NCI-H1092 treated with DMSO at 0.1 percent for 48 hours (cell line): ENCODE results near the gene NFATC3.
"Not testable (repeated sequence)": the region's sequence is repeated elsewhere in the genome, so short reads cannot be mapped to it uniquely, and the experiment has no call there.

ENCODE experiments used
- DNase-seq: peaks from one replicate; lab custom pipeline; 2025; lab: John Stamatoyannopoulos, UW

The NFATC3 gene

DNA sequence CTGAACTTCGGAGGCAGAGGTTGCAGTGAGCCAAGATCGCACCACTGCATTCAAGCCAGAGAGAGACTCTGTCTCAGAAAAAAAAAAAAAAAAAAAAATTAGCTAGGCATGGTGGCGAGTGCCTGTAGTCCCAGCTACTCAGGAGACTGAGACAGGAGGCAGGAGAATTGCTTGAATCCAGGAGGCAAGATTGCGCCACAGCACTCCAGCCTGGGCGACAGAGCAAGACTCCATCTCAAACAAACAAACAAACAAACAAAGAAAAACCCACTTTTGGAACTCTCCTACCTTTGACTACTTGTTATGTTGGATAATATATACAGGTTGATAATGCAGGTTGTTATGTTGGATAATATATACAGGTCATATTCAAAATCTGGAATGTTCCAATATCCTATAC lies 35.3 kb downstream of the NFATC3 start:
- not testable (repeated sequence) for DNase-seq

DNA sequence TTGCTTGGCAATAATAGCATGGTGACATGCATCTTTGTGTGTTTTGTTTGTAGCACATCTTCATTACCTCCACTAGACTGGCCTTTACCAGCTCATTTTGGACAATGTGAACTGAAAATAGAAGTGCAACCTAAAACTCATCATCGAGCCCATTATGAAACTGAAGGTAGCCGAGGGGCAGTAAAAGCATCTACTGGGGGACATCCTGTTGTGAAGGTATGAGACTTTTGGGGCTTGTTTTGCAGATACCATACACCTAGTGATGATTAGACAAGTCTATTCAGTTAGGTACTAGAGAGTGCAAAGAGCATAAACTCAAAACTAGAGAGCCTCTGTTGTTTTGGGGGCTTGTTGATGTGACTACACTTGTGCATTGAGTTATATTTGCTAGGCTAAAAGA lies 41.2 kb downstream of the NFATC3 start:
- DNase-seq, result no peak

DNA sequence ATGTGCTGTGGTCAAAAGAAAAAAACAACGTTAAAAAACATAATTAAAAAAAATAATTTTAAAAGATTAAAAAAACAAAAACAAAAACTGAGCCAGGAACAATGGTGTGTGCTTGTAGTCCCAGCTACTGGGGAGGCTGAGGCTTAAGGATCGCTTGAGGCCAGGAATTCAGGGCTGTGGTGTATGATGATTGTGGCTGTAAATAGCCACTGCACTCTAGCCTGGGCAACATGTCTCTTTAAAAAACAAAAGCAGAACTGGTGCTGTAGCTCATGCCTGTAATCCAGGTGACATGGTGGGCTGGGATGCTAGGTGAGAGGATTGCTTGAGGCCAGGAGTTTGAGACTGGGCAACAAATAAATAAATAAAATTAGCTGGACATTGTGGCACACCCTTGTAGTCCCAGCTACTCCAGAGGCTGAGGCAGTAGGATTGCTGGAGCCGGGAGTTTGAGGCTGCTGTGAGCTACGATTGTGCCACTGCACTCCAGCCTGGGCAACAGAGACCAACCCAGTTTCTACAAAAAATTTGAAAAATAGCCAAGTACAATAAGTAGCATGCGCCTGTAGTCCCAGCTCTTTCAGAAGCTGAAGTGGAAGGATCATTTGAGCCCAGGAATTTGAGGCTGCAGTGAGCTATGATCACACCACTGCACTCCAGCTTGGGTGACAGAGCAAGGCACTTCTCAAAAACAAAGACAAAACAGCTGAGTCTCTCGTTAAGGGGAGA lies 43.6 kb downstream of the NFATC3 start:
- no peak for DNase-seq

DNA sequence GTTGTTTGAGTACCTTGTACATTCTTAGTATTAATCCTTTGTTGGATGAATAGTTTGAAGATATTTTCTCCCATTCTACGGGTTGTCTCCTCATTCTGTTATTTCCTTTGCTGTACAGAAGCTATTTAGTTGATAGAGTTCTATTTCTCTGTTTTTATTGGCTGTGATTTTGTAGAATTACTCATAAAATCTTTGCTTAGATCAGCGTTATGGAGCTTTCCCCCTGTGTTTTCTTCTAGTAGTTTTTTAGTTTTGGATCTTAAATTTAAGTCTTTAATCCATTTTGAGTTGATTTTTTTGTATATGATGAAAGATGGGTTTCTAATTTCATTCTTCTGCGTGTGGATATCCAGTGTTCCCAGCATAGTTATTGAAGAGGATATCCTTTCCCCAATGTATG lies 45.4 kb downstream of the NFATC3 start:
- no peak for DNase-seq

DNA sequence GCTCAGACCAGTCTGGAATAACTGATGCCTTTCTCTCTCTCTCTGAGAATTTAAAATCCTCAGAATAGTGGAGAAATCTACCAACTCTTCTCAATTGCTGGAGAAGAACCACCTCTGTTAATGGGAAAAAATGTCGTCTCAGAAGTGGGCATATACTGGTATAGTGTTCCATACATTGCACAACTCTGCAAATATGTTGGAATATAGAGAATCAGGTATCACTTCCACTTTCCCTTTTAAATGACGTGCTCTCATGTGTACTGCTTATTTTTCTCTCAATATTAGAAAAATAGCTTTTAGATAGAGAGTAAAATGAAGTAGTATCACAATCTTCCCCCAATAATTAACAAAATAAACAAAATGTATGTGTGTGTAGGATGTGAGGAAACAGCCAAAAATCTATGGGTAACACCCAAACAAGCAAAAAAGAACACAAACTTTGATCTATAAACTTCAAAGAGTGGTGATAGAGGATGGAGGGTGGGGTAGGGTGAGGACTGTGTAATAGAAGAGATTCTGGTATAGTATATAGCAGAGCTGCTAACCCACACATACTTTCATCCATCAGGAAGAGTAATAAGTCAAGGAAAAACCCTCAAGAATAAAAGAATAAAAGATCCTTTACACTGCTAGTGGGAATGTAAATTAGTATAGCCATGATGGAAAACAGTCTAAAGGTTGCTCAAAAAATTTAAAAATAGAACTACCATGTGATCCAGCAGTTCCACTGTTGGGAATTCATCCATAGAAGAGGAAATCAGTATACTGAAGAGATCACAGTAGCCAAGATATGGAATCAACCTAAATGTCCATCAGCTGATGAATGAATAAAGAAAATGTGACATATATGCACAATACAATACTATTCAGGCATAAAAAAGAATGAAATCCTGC lies 46.9 kb downstream of the NFATC3 start:
- DNase-seq, result no peak

DNA sequence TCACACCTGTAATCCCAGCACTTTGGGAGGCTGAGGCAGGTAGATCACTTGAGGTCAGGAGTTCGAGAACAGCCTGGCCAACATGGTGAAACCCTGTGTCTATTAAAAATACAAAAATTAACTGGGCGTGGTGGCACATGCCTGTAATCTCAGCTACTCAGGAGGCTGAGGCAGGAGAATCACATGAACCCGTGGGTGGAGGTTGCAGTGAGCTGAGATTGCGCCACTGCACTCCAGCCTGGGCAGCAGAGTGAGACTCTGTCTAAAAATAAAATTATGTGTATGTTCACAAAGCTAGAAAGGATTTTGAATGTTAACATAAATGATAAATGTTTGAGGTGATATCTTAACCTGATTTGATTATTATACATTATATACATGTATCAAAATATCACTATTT lies 47.8 kb downstream of the NFATC3 start:
- DNase-seq, result not testable (repeated sequence)

DNA sequence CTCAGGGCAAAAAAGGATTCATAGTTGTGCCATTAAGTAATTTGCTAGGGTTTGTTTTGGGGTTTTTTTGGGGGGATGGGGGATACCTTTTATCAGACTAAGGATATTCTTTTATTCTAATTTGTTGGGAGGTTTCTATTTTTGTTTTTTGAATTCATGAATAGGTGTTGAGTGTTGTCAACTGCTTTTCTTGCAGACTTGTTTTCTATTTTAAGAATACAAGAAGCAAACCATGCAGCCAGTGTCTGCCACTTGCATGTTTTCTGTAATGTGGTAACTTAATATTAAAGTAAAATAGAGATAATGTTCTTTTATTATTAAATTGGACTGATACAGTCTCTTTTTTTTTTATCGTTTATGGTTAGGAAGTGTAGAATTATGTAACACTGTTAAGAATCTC lies 49.5 kb downstream of the NFATC3 start:
- no peak for DNase-seq

DNA sequence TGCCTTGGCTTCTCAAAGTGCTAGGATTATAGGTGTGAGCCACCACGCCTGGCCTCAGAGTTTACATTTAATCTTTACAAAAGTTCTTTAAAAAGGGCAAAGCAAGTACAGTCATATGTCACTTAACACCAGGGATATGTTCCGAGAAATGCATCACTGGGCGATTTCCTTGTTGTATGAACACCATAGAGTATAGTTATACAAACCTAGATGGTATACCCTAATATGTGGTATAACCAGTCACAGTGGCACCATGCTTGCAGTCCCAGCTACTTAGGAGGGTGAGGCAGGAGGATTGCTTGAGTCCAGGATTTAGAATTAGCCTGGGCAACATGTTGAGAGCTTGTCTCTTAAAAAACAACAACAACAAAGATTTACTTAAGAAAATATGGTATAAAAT lies 51.3 kb downstream of the NFATC3 start:
- DNase-seq, result no peak

DNA sequence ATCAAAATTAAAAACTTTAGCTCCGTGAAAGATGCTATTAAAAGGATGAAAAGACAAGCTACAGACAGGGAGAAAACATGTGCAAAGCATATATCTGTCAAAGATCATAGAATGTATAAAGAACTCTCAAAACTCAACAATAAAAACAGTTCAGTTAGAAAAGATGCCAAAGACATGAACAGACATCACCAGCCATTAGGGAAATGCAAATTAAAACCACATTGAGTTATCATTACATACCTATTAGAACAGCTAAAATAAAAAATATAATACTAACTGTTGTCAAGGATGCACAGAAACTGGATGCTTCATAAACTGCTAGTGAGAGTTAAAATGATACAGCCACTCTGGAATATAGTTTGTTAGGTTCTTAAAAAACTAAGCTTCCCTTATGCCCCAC lies 58.8 kb downstream of the NFATC3 start:
- DNase-seq, result no peak

DNA sequence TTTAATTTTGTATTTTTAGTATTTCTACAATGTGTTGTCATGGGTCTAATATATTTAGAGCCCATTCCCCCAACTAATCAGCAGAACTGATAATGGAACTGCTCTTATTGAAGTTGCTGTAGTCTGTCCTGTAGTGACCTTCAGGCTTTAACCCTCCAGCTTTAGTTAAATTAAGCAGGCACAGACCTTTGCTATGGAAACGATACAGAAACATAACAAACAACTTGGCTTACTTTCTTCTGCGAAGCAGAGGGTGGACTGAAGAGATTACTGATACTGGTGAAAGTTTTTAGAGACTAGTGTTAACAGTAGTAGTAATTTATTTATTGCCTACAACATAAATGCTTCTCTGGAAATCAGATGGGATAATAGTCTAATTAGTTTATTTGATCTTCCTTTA lies 61.4 kb downstream of the NFATC3 start:
- no peak for DNase-seq

DNA sequence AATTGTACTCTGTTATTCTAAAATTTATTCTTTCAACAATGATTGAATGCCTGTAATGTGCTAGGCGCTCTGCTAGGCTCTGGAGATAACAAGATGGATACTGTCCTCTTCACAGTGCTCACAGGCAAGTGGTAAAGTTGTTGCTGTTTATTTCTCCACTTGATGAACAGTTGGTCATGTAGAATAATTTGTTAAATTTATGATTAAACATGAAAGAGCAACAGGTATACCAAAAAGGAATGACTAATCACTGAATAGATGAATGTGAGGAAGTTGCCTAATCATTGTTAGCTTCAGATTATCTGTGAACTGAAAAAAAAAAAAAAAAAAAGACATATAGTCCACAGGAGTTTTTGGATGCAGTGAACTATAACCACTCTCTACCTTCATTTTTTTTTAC lies 62.3 kb downstream of the NFATC3 start:
- DNase-seq, result no peak

DNA sequence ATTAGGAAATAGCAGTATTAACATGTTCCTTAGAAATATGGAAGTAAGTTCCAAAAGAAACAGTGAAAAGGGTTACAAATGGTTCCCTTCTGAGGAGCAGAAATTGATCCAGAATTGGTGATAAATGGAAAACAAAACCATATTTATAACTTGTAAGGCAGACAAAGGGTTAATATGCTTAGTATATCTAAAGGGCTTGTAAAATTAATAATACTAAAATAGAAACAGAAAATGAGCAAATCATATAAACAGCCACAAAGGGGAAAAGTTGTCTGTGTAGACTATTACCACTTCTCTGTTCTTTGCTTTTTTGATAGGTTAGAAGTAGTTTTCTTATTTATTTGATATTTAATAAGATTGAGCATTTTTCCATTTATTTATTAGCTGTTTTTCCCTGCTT lies 64.4 kb downstream of the NFATC3 start:
- no peak for DNase-seq

DNA sequence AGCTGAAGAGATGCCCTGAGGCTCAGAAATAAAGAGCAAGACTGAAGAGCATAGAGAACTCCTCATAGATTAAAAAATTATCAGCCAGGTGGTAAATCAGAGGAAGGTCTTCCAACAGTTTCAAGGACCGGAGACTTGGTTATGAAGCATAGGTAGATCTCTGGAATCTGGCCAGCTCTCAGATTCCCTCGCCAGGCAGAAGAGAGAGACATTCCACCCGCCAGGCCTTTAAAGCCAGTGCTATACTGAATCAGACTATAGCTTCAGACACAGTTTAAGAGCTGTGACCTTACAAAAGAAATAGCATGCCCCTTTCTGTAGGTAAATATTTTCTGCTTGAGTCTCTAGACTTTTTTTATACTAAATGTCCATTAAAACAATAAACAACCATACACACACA lies 70.3 kb downstream of the NFATC3 start:
- no peak for DNase-seq

DNA sequence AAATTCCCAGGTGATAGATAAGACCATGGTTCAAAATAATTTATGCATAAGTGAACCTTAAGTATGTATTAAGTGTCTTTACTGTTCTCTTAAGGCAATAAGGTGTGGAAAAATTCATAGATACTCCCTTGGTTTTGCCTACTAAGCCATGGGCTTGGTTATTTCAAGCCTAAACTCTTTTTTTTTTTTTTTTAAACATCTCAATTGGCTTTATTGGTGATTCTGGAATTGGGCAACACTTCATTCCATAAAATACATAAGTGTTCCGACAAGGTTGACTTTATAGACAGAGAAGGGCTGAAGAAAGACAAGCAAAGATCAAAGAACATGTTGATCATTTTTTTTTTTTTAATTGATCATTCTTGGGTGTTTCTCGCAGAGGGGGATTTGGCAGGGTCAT lies 77.2 kb downstream of the NFATC3 start:
- DNase-seq, result no peak

DNA sequence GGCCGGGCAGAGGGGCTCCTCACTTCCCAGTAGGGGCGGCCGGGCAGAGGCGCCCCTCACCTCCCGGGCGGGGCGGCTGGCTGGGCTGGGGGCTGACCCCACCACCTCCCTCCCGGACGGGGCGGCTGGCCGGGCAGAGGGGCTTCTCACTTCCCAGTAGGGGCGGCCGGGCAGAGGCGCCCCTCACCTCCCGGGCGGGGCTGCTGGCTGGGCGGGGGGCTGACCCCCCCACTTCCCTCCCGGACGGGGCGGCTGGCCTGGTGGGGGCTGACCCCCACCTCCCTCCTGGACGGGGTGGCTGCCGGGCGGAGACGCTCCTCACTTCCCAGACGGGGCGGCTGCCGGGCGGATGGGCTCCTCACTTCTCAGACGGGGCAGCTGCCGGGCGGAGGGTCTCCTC lies 78.1 kb downstream of the NFATC3 start:
- DNase-seq, result not testable (repeated sequence)

DNA sequence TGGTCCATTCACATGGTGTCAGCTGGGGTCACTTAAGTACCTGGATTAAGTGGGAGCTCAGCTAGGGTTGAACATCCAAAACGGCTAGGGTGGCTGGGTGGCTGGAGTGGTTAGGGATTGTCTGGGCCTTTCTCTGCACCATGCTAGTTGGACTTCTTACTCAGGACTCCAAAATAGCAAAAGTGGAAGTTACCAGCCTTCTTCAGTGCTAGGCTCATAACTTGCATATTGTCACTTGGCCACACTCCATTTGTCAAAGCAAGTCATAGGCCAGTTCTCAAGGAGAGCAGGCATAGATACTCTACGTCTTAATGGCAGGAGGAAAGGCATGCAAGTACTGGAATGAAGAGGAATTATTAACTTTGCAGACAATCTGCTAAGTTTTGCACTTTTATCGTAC lies 81.1 kb downstream of the NFATC3 start:
- DNase-seq, result no peak

DNA sequence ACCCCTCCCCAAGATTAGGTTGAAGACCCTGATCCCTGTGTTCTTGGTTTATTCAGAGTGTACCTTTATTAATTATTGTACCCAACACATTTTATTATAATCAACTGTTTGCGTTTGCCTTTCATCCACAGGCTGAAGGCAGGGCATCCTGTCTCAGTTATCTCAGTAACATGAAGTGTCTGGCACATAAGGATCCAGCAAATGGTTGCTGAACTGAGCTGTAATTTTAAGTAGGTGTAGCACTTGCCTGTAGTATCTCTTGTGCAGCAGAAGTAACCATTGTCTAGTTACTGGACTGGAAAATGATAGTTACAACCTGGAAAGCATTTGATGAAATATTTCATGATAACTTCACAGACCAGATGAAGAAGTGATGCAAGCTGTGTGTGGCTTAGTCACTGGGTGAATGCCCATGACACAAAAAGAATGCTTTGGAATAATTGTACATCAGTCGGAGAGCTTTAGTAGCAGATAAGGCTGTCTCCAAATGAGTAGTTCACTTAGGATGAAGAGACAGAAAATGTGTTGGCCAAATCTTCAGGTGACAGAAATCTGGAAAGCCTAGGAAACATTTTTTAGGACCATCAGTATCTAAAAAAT lies 94.1 kb downstream of the NFATC3 start:
- DNase-seq, result no peak

DNA sequence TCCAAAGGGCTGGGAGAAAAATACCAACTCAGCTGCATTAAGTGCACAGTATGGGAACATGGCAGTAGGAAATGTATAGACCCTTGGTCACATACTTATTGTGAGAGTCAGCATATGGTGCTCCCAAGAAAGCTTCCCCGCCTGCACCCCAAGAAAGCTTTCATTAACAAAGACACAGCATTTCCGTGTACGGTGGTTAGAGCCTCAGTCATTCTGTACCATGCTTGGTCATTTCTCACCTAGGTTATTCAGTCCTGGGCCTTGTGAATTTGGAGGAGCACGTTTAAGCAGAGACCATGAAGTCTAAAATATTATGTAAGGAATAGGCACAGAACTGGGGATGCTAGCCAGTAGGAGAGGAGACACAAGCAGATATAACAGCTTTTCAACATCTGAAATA lies 94.7 kb downstream of the NFATC3 start:
- DNase-seq, result no peak

DNA sequence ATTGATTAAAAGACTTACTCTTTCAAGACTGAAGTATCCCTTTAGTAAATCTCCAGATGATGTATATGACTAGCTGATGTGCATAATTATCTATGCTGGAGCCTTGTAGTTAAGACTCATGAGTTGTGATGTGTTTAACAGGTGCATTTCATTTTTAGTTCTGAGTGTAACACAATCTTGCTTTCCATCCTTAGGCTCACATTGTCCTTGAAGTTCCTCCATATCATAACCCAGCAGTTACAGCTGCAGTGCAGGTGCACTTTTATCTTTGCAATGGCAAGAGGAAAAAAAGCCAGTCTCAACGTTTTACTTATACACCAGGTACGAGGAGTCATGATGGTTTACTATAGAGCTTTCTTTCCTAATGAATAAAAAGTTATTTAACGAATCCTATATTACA lies 97.9 kb downstream of the NFATC3 start:
- no peak for DNase-seq

DNA sequence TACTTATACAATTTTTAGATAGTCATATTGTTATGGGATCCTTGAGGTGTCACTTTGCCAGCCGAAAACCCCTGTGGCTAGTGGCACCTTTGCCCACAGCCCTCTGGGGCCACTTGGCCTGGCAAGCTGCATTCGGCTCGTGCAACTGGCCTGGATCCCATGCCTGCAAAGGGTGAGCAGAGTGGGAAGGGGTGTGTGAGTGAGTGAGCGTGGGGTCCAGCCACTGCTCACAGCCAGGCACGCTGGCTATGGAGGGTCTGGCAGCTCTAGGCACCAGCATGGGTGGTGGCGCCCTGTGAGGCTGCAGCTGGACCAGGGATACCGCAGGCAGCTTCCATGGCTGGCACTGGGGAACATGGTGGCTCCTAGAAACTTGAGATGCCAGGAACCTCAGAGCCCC lies 101.7 kb downstream of the NFATC3 start:
- no peak for DNase-seq

DNA sequence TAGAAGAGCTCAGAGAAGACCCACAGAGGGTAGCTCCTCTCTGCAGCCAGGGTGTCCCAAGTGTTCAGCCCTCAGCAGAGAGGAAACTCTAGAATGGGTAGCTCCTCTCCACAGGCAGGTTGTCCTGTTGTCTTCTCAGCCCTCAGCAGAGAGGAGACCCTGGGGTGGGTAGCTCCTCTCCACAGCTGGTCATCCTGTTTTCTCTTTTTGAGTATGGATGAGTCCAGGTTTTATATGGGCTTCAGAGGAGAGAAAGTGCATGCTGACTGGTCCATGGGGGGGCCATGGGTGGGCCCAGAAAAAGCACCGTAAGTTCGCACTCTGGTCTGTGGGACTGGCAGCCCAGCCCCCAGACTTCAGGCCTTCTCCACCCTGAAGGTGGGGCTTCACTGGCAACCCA lies 102.3 kb downstream of the NFATC3 start:
- no peak for DNase-seq

DNA sequence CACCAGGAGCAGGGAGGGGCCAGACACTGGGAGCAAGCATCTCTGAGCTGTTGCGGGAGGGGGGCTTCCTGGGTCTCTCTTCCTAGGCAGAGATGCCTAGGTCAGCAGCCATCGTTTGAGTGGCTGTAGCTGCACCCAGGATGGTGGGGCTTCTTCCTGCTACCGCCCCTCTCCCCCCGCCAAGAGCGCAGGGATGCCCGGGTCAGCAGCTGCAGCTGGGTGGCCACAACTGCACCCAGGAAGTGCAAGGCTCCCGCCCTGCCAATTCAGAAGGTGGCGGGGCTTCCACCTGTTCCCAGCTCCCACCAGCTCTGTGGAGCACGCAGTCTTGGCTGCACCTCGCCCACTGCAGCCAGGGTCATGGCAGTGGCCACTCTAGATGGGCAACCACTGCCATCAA lies 103.0 kb downstream of the NFATC3 start:
- DNase-seq, result no peak

DNA sequence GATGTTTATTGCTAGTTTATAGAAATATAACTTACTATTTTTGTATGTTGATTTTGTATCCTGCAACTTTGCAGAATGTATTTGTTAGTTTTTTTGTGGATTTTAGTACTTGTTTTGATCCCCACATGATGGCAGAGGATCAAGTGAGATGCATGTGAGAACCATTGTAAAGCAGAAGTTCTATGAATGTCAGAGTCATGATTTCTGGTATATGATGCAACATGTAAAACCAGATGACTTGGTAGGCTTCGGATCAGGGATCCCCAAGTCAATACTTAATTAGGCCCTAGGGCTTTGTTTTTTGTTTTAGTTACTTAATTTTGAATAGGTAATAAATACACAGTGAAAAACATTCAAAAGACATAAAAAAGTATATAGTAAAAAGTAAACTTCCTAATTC lies 104.9 kb downstream of the NFATC3 start:
- DNase-seq, result no peak
